K562 (cell line): Measurements from ENCODE around the gene COMMD8. TPM values are rescaled to one million over a fixed set of nuclear protein-coding genes. Genes with fewer than 3 reads are reported as not detected.

Source experiments
- ATAC-seq: fragments of 200-7000 bp; cut with Tn5 transposase; 3 replicates; pipeline ENCODE4 v1.9.1; 2020; ENCODE audit warnings: moderate library complexity
- BruUV-seq: library from RNA; stranded (reverse); fragments of 400-500 nt; replicated peaks from 2 replicates; lab custom pipeline; 2021; lab: Mats Ljungman, UMichigan
- CTCF ChIA-PET: fragments of 300-600 bp; formaldehyde crosslinking; extraction: SDS; loops from one replicate; lab custom pipeline; 2021; ENCODE audit warnings: low intra/inter-chr PET ratio; lab: Yijun Ruan, JAX
- POLR2A ChIA-PET: fragments of 300-600, 350-650 bp; sonication (Branson Sonifier 250); formaldehyde crosslinking; extraction: SDS; loops from one replicate; lab custom pipeline; 2021; ENCODE audit warnings: antibody characterized with exemption, inconsistent platforms; lab: Yijun Ruan, JAX
- DNase-seq, 4 experiments: peaks; one replicate each; pipeline versions ENCODE4 v3.0.0 to v3.0.0-alpha.2; 2011 to 2018; ENCODE audit warnings: low spot score in 3 of 4, mixed read lengths in 3 of 4; ENCODE audit errors: extremely low read depth in 1 of 4
- FAIRE-seq: peaks from 2 replicates; lab custom pipeline; 2011; peaks lifted over from hg19 to GRCh38; lab: Jason Lieb, UNC
- H2AFZ ChIP-seq: 2 replicates; pipeline ENCODE4 v1.6.0; 2011; ENCODE audit warnings: low read depth, low read length, control low read depth, inconsistent platforms
- H3K27ac ChIP-seq: fragments of 200-600 bp; 3 replicates; pipeline ENCODE4 v1.8.0; 2011; ENCODE audit warnings: low read depth, mild to moderate bottlenecking, control low read depth, inconsistent platforms, low read length, moderate library complexity, mixed read lengths; ENCODE audit errors: extremely low read depth
- H3K27me3 ChIP-seq, 2 experiments: fragments of 300-600 bp in 1 of 2; 2 replicates in 1 of 2; 3 replicates in 1 of 2; pipeline versions ENCODE4 v1.6.0 to v1.8.0; 2011; ENCODE audit warnings: inconsistent platforms in 2 of 2, low read length in 2 of 2, mild to moderate bottlenecking in 1 of 2, mixed read lengths in 1 of 2, moderate library complexity in 1 of 2; ENCODE audit not compliant: control insufficient read depth in 2 of 2, insufficient read depth in 2 of 2
- H3K36me3 ChIP-seq: fragments of 300-600 bp; 3 replicates; pipeline ENCODE4 v1.8.0; 2011; ENCODE audit warnings: mild to moderate bottlenecking, low read length, inconsistent platforms; ENCODE audit not compliant: control insufficient read depth, insufficient read depth
- H3K4me1 ChIP-seq, 2 experiments: fragments of 200-600 bp in 1 of 2; replicated peaks in 1 of 2; 2 replicates in 1 of 2; 3 replicates in 1 of 2; pipeline versions ENCODE4 v1.5.1 to v1.8.0; 2011; ENCODE audit warnings: inconsistent platforms in 2 of 2, low read length in 2 of 2, mild to moderate bottlenecking in 1 of 2, mixed read lengths in 1 of 2, moderate library complexity in 1 of 2; ENCODE audit not compliant: control insufficient read depth in 2 of 2, insufficient read depth in 2 of 2
- H3K4me2 ChIP-seq: 2 replicates; pipeline ENCODE4 v1.6.1; 2011; ENCODE audit warnings: low read length, control low read depth, inconsistent platforms, mixed read lengths; ENCODE audit not compliant: insufficient read depth
- H3K4me3 ChIP-seq: fragments of 200-600 bp; sonication (generic), shearing (Covaris generic); 2 replicates; pipeline ENCODE4 v1.5.1; 2016; ENCODE audit warnings: control low read depth, inconsistent platforms
- H3K79me2 ChIP-seq: fragments of 200-600 bp; 3 replicates; pipeline ENCODE4 v1.8.0; 2011; ENCODE audit warnings: low read length, inconsistent platforms; ENCODE audit not compliant: control insufficient read depth, insufficient read depth
- H3K9ac ChIP-seq, 2 experiments: 2 replicates each; pipeline versions ENCODE4 v1.6.0 to v1.6.1; 2011; ENCODE audit warnings: low read depth in 2 of 2, low read length in 2 of 2, control low read depth in 1 of 2, inconsistent platforms in 1 of 2, mild to moderate bottlenecking in 1 of 2, mixed read lengths in 1 of 2; ENCODE audit not compliant: insufficient read depth in 1 of 2
- H3K9me1 ChIP-seq: one replicate; pipeline ENCODE4 v1.6.0; 2011; ENCODE audit warnings: inconsistent platforms, mild to moderate bottlenecking, low read length, moderate library complexity; ENCODE audit not compliant: control insufficient read depth, insufficient read depth
- H3K9me3 ChIP-seq: replicated peaks from 2 replicates; pipeline ENCODE4 v1.5.1; 2011; ENCODE audit warnings: low read depth, low read length, inconsistent platforms; ENCODE audit not compliant: control insufficient read depth, insufficient read depth
- H4K20me1 ChIP-seq: replicated peaks from 2 replicates; pipeline ENCODE4 v1.6.1; 2011; ENCODE audit warnings: low read length, inconsistent platforms, mixed read lengths; ENCODE audit not compliant: control insufficient read depth, insufficient read depth
- BACH1 ChIP-seq: fragments of 200-800 bp; sonication (Bioruptor generic); IDR thresholded peaks from 2 replicates; pipeline ENCODE4 v1.6.1; 2016; ENCODE audit warnings: missing genetic modification characterization, missing compliant biosample characterization
- NR2C1 ChIP-seq, 2 experiments: fragments of 450-650 bp; IDR thresholded peaks; 2 replicates each; pipeline ENCODE4 v1.6.1; 2017; ENCODE audit warnings: mild to moderate bottlenecking in 2 of 2, antibody characterized with exemption in 1 of 2, inconsistent platforms in 1 of 2, missing compliant biosample characterization in 1 of 2, missing genetic modification characterization in 1 of 2
- SMC3 ChIP-seq: conservative IDR thresholded peaks from 2 replicates; pipeline ENCODE4 v1.6.1; 2011; ENCODE audit warnings: low read depth, low read length, improper control_type of control experiment; ENCODE audit not compliant: insufficient read depth
- SRF ChIP-seq, 2 experiments: fragments of 250-450, 450-650 bp in 1 of 2; sonication (Bioruptor Pico) in 1 of 2; sonication (generic) in 1 of 2; formaldehyde crosslinking; IDR thresholded peaks; 2 replicates each; pipeline versions ENCODE4 v1.5.0 to v1.5.1; 2020 to 2022; ENCODE audit warnings: mild to moderate bottlenecking in 1 of 2, missing genetic modification reagents in 1 of 2
- ZNF699 ChIP-seq: fragments of 250-450 bp; sonication (Bioruptor Pico); IDR thresholded peaks from 2 replicates; pipeline ENCODE4 v1.8.0; 2021; ENCODE audit warnings: mild to moderate bottlenecking, moderate library complexity; ENCODE audit not compliant: insufficient replicate concordance
- WGBS: fragments of 100-300 bp; shearing (Covaris generic); methylation state at CpG from one replicate; pipeline ENCODE4 v1.1.6; 2016; ENCODE audit warnings: low coverage, mixed read lengths; ENCODE audit not compliant: insufficient coverage; ENCODE audit errors: missing lambda C conversion rate; 5-methylcytosine and 5-hydroxymethylcytosine counted together
- in situ Hi-C: fragments of 300-500 bp; cut with MboI; formaldehyde crosslinking; loops from 4 replicates; pipeline ENCODE4 v1.15.0; 2018; ENCODE audit warnings: inconsistent platforms, mixed read lengths
- intact Hi-C: fragments of 100-400 bp; cut with micrococcal nuclease; formaldehyde crosslinking; loops from 2 replicates; pipeline ENCODE4 v1.14.2; 2022
- polyA plus RNA-seq, 8 experiments: library from polyadenylated mRNA; depleted of rRNA in 4 of 8; stranded (reverse) in 5 of 8; unstranded in 3 of 8; fragments of >200 nt; fragmentation: Nextera tagmentation in 2 of 8; fragmentation: Illumina TruSeq in 1 of 8; extraction: Ambion mirVana in 2 of 8; extraction: Trizol in 1 of 8; gene quantifications; 2 replicates each; pipeline versions ENCODE4 v1.2.1 to v1.2.3, GENCODE V29; 2011 to 2014; ENCODE audit warnings: inconsistent platforms in 1 of 8, missing spikeins in 1 of 8
- total RNA-seq, 7 experiments: library from RNA; depleted of rRNA in 6 of 7; stranded (reverse); fragments of >200 nt in 6 of 7; fragmentation: Illumina TruSeq in 2 of 7; extraction: Trizol in 2 of 7; gene quantifications; 2 replicates each; pipeline versions ENCODE4 v1.2.1 to v1.2.3, GENCODE V29; 2011 to 2021; ENCODE audit warnings: low replicate concordance in 1 of 7

The COMMD8 gene
- total and polyA plus RNA-seq, 9 of the 15 experiments (the other 6 are each of a cell fraction or from before 2014, with no cell fraction given): 7.6 to 41.0 (median 13.1) TPM

DNA sequence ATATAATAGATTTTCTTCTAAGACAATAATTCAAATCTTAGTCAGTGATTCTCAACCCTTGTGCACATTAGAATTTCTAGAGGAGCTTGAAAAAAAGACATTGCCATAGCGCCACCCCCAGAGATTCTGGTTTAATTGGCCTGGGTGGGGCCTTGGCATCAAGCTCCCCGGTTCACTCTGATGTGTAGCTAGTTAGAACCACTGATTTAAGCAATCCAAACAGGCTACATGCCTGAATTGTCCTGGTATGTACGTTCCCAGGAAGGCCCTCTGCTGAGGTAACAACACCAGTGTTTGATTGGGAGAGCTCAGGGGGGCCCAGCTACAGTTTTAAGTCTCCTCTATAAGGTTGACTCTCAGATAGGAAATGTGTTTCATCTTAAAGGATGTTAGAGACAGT, 20.2 kb upstream of the COMMD8 start (continued):
- no peak for TF ChIP-seq NR2C1 (IDR thresholded peaks at IDR 0.05)
- TF ChIP-seq NR2C1 (tag; IDR thresholded peaks at IDR 0.05): no peak
- TF ChIP-seq SMC3: no peak

DNA sequence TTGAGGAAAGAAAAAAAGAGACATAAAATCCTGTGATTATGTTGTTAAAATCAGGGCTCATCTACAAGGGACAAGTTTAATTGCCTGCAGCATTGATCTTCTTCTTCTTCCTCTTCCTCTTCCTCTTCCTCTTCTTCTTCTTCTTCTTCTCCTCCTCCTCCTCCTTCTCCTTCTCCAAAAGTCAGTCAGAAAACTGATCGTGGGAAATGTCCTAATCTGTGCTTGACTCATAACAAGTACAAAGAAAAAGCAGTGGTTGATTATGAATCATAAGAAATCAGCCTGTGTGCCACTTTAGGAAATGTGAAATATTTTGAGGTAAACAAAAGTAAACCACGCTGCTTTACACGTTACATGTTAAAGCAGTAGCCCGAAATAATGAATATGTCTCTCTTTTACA, 18.8 kb upstream of the COMMD8 start:
- no peak for ATAC-seq
- Histone ChIP-seq H3K9me3 (no peaks in the 10 kb centered on the region), H2AFZ (no peak overlapping the region), H3K36me3 (no peaks in the 10 kb centered on the region), H3K27ac (no peak overlapping the region), H3K79me2 (no peaks in the 10 kb centered on the region), H3K9ac (no peak overlapping the region), H3K9me1 (no peaks in the 10 kb centered on the region), H4K20me1 (no peaks in the 10 kb centered on the region), H3K4me1 (peaks cover 3 to 6% of the 10 kb centered on the region in 2 experiments; a peak in 3 of 5 replicates), H3K4me3 (no peak overlapping the region), H3K27me3 (peaks cover 2 to 9% of the 10 kb centered on the region in 2 experiments; a peak in 3 of 5 replicates), H3K4me2 (no peak overlapping the region)
- BruUV-seq: no TSS peak
- CTCF ChIA-PET: no interaction called here
- intact Hi-C loops (no loop called here), in situ Hi-C loops (no loop called here)
- no peak for DNase-seq
- WGBS: 2% methylated on average over 4 of the region's 4 CpGs
- TF ChIP-seq BACH1 (tag): no peak
- no peak for TF ChIP-seq SRF (CRISPR knock-in tag; IDR thresholded peaks at IDR 0.05)
- TF ChIP-seq ZNF699 (CRISPR knock-in tag): no peak
- POLR2A ChIA-PET: no interaction called here
- FAIRE-seq: no peak
